PC-3 (cell line): Measurements from ENCODE around the gene PLEKHH3.

Experiments used
- EZH2 ChIP-seq: fragments of 300-600 bp; sonication (generic); IDR thresholded peaks from one replicate; pipeline ENCODE4 v1.6.1; 2017; ENCODE audit warnings: antibody characterized with exemption, mild to moderate bottlenecking, low read length; ENCODE audit not compliant: unreplicated experiment
- EZH2phosphoT487 ChIP-seq: fragments of 300-600 bp; sonication (generic); IDR thresholded peaks from 2 replicates; pipeline ENCODE4 v1.6.1; 2018; ENCODE audit warnings: mild to moderate bottlenecking, antibody characterized with exemption, low read length, borderline replicate concordance
- TF ChIP-seq, protein P1 (sequence below): fragments of 300-600 bp; sonication (generic); conservative IDR thresholded peaks from 2 replicates; pipeline ENCODE4 v1.5.1; 2017; ENCODE audit warnings: antibody characterized with exemption, low read depth, mild to moderate bottlenecking, low read length

DNA sequence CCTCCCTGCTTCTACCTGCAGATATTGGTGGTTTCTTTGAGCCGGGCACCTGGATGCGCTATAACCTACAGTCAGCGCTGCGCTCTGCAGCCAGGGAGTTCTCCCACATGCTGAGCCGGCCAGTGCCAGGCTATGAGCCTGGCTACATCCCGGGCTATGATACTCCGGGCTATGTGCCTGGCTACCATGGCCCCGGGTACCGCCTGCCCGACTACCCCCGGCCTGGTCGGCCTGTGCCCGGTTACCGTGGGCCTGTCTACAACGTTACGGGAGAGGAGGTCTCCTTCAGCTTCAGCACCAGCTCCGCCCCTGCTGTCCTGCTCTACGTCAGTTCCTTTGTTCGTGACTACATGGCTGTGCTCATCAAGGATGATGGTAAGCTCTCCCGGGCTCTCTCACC is 18.7 kb upstream of the PLEKHH3 start:
- TF ChIP-seq EZH2, result no peak
- TF ChIP-seq, protein P1, sequence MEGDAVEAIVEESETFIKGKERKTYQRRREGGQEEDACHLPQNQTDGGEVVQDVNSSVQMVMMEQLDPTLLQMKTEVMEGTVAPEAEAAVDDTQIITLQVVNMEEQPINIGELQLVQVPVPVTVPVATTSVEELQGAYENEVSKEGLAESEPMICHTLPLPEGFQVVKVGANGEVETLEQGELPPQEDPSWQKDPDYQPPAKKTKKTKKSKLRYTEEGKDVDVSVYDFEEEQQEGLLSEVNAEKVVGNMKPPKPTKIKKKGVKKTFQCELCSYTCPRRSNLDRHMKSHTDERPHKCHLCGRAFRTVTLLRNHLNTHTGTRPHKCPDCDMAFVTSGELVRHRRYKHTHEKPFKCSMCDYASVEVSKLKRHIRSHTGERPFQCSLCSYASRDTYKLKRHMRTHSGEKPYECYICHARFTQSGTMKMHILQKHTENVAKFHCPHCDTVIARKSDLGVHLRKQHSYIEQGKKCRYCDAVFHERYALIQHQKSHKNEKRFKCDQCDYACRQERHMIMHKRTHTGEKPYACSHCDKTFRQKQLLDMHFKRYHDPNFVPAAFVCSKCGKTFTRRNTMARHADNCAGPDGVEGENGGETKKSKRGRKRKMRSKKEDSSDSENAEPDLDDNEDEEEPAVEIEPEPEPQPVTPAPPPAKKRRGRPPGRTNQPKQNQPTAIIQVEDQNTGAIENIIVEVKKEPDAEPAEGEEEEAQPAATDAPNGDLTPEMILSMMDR, result no peak
- no peak for TF ChIP-seq EZH2phosphoT487
